HCT116 (cell line): ENCODE data around the gene SRGAP3. TPM values are rescaled to one million over a fixed set of nuclear protein-coding genes. Genes with fewer than 3 reads are reported as not detected.

Experiments
- ATAC-seq: fragments of 200-7000 bp; cut with Tn5 transposase; 2 replicates; pipeline ENCODE4 v1.9.1; 2020; ENCODE audit warnings: mild to moderate bottlenecking, moderate library complexity
- BruUV-seq: library from RNA; stranded (reverse); fragments of 400-500 nt; replicated peaks from 2 replicates; lab custom pipeline; 2021; lab: Mats Ljungman, UMichigan
- CTCF ChIA-PET: fragments of 300-600 bp; sonication (Branson Sonifier 250); formaldehyde crosslinking; loops from one replicate; lab custom pipeline; 2021; ENCODE audit warnings: antibody characterized with exemption; lab: Charles Lee
- POLR2A ChIA-PET: fragments of 300-600, 350-600 bp; sonication (Branson Sonifier 250); formaldehyde crosslinking; loops from one replicate; lab custom pipeline; 2021; ENCODE audit warnings: antibody characterized with exemption; lab: Charles Lee
- RAD21 ChIA-PET, 2 experiments: fragments of 300-600 bp; sonication (Branson Sonifier 250); formaldehyde crosslinking; loops; one replicate each; lab custom pipeline; 2023; ENCODE audit warnings: low total read pairs in 2 of 2; ENCODE audit not compliant: uncharacterized antibody in 2 of 2, unreplicated experiment in 2 of 2, low non-redundant PET in 1 of 2; lab: Charles Lee
- DNase-seq: peaks from one replicate; pipeline ENCODE4 v3.0.0-alpha.2; 2010; ENCODE audit warnings: low read depth, low spot score
- H2AFZ ChIP-seq: fragments of 200-600 bp; shearing (Covaris generic), sonication (generic); 2 replicates; pipeline ENCODE4 v1.6.1; 2017; ENCODE audit warnings: low read depth, mixed run types, mixed read lengths, antibody characterized with exemption, low read length; ENCODE audit not compliant: poor library complexity, severe bottlenecking
- H3K27ac ChIP-seq: 2 replicates; pipeline ENCODE4 v1.5.1; 2012; ENCODE audit warnings: low read depth, low read length
- H3K27me3 ChIP-seq: fragments of 200-600 bp; sonication (generic); 2 replicates; pipeline ENCODE4 v1.6.1; 2016; ENCODE audit warnings: mixed run types, low read length, mixed read lengths; ENCODE audit not compliant: insufficient read depth
- H3K36me3 ChIP-seq, 2 experiments: fragments of 200-500 bp in 1 of 2; fragments of 200-600 bp in 1 of 2; sonication (Bioruptor generic) in 1 of 2; sonication (generic) in 1 of 2; 2 replicates each; pipeline versions ENCODE4 v1.5.1 to v1.6.1; 2014 to 2016; ENCODE audit warnings: low read length in 2 of 2, inconsistent platforms in 1 of 2, mixed read lengths in 1 of 2, mixed run types in 1 of 2; ENCODE audit not compliant: insufficient read depth in 2 of 2, control insufficient read depth in 1 of 2
- H3K4me1 ChIP-seq, 2 experiments: fragments of 200-600 bp in 1 of 2; sonication (generic) in 1 of 2; 2 replicates each; pipeline versions ENCODE4 v1.5.1 to v1.6.1; 2012 to 2017; ENCODE audit warnings: low read length in 2 of 2, inconsistent platforms in 1 of 2, mild to moderate bottlenecking in 1 of 2, mixed read lengths in 1 of 2, mixed run types in 1 of 2, moderate library complexity in 1 of 2; ENCODE audit not compliant: insufficient read depth in 2 of 2, control insufficient read depth in 1 of 2
- H3K4me2 ChIP-seq: fragments of 200-600 bp; sonication (generic); 2 replicates; pipeline ENCODE4 v1.6.1; 2017; ENCODE audit warnings: mixed run types, low read length, mixed read lengths
- H3K4me3 ChIP-seq, 2 experiments: fragments of 200-600 bp in 1 of 2; sonication (generic) in 1 of 2; replicated peaks in 1 of 2; 2 replicates each; pipeline ENCODE4 v1.5.1; 2011 to 2016; ENCODE audit warnings: low read length in 2 of 2, control low read depth in 1 of 2, low read depth in 1 of 2, mild to moderate bottlenecking in 1 of 2, mixed read lengths in 1 of 2, mixed run types in 1 of 2
- H3K79me2 ChIP-seq: fragments of 200-600 bp; sonication (generic); 2 replicates; pipeline ENCODE4 v1.6.1; 2017; ENCODE audit warnings: mild to moderate bottlenecking, mixed run types, low read length, moderate library complexity, mixed read lengths; ENCODE audit not compliant: insufficient read depth
- H3K9ac ChIP-seq: fragments of 200-600 bp; sonication (generic); 2 replicates; pipeline ENCODE4 v1.6.1; 2016; ENCODE audit warnings: low read length, mixed read lengths
- H3K9me2 ChIP-seq: fragments of 200-600 bp; sonication (generic), shearing (Covaris generic); 2 replicates; pipeline ENCODE4 v1.6.1; 2017; ENCODE audit warnings: mixed run types, mild to moderate bottlenecking, moderate library complexity; ENCODE audit not compliant: insufficient read depth
- H3K9me3 ChIP-seq, 2 experiments: fragments of 200-500 bp in 1 of 2; fragments of 200-600 bp in 1 of 2; sonication (Bioruptor generic) in 1 of 2; sonication (generic) in 1 of 2; 2 replicates each; pipeline ENCODE4 v1.6.1; 2014 to 2017; ENCODE audit warnings: low read length in 2 of 2, mixed read lengths in 2 of 2, inconsistent platforms in 1 of 2, low read depth in 1 of 2, mild to moderate bottlenecking in 1 of 2, mixed run types in 1 of 2, moderate library complexity in 1 of 2; ENCODE audit not compliant: control insufficient read depth in 1 of 2, insufficient read depth in 1 of 2
- H4K20me1 ChIP-seq: fragments of 200-600 bp; sonication (generic), shearing (Covaris generic); 2 replicates; pipeline ENCODE4 v1.6.1; 2017; ENCODE audit warnings: mixed run types, mild to moderate bottlenecking, moderate library complexity; ENCODE audit not compliant: insufficient read depth
- CEBPB ChIP-seq: IDR thresholded peaks from 2 replicates; pipeline ENCODE4 v1.6.1; 2012; ENCODE audit warnings: low read depth
- CTCF ChIP-seq, 3 experiments: fragments of 200-600 bp in 1 of 3; sonication (generic) in 1 of 3; IDR thresholded peaks in 2 of 3; conservative IDR thresholded peaks in 1 of 3; 2 replicates each; pipeline ENCODE4 v1.5.1; 2012 to 2017; ENCODE audit warnings: low read depth in 2 of 3, low read length in 2 of 3, antibody characterized with exemption in 1 of 3, borderline replicate concordance in 1 of 3, control low read depth in 1 of 3, mild to moderate bottlenecking in 1 of 3, mixed read lengths in 1 of 3, mixed run types in 1 of 3, moderate library complexity in 1 of 3; ENCODE audit not compliant: insufficient read depth in 1 of 3
- EZH2 ChIP-seq: fragments of 200-600 bp; sonication (generic); IDR thresholded peaks from 2 replicates; pipeline ENCODE4 v1.6.1; 2017; ENCODE audit warnings: antibody characterized with exemption, mixed run types
- EZH2phosphoT487 ChIP-seq: fragments of 200-600 bp; IDR thresholded peaks from 2 replicates; pipeline ENCODE4 v1.6.1; 2018; ENCODE audit warnings: antibody characterized with exemption, borderline replicate concordance
- MAX ChIP-seq: IDR thresholded peaks from 2 replicates; pipeline ENCODE4 v1.6.1; 2012
- POLR2A ChIP-seq: IDR thresholded peaks from 2 replicates; pipeline ENCODE4 v1.7.0; 2011; ENCODE audit warnings: borderline replicate concordance; ENCODE audit not compliant: insufficient read depth, insufficient read length; ENCODE audit errors: extremely low read depth
- POLR2AphosphoS5 ChIP-seq: IDR thresholded peaks from 2 replicates; pipeline ENCODE4 v1.6.1; 2011; ENCODE audit warnings: mild to moderate bottlenecking, low read depth, low read length, moderate library complexity
- REST ChIP-seq: IDR thresholded peaks from 2 replicates; pipeline ENCODE4 v1.6.1; 2012; ENCODE audit warnings: low read depth
- SRF ChIP-seq: IDR thresholded peaks from 2 replicates; pipeline ENCODE4 v1.6.1; 2012; ENCODE audit warnings: low read depth
- TCF7L2 ChIP-seq: IDR thresholded peaks from 2 replicates; pipeline ENCODE4 v1.7.0; 2011; ENCODE audit warnings: borderline replicate concordance, inconsistent platforms; ENCODE audit not compliant: insufficient read depth, insufficient read length; ENCODE audit errors: extremely low read depth
- ZNF274 ChIP-seq: fragments of 200-500 bp; sonication (Bioruptor generic); IDR thresholded peaks from 2 replicates; pipeline ENCODE4 v1.6.1; 2014; ENCODE audit warnings: mild to moderate bottlenecking, low read depth, low read length, inconsistent platforms
- intact Hi-C: fragments of 100-400 bp; cut with micrococcal nuclease; formaldehyde crosslinking; loops from 2 replicates; pipeline ENCODE4 v1.10.0; 2022
- total RNA-seq: library from RNA; stranded (reverse); gene quantifications from one replicate; pipeline ENCODE4 v1.2.1, GENCODE V29; 2021; ENCODE audit not compliant: unreplicated experiment

SRGAP3 gene
- total RNA-seq, 1 experiment from 2014 or later, result 8.3 TPM

GRCh38 chr3:8954938-8955763, 294.3 kb downstream of the SRGAP3 start:
- Histone ChIP-seq H3K9me3 (no peaks in the 10 kb centered on the region), H2AFZ (no peak overlapping the region), H3K27ac (no peak overlapping the region), H3K4me2 (no peak overlapping the region), H3K9me2 (no peaks in the 10 kb centered on the region), H3K36me3 (peaks cover 5 to 11% of the 10 kb centered on the region in 2 experiments; a peak in 1 of 4 replicates), H3K79me2 (peaks cover 94% of the 10 kb centered on the region), H4K20me1 (peaks cover 2% of the 10 kb centered on the region; the same call in 1 of the 2 replicates), H3K9ac (no peak overlapping the region), H3K4me1 (no peaks in the 10 kb centered on the region), H3K27me3 (no peaks in the 10 kb centered on the region), H3K4me3 (no peak overlapping the region)
- ChIA-PET POLR2A (no interaction called here), RAD21 (no interaction called here), CTCF (no interaction called here)
- no peak for DNase-seq
- no TSS peak for BruUV-seq
- TF ChIP-seq POLR2AphosphoS5, result no peak
- no peak for TF ChIP-seq TCF7L2
- TF ChIP-seq CTCF (IDR thresholded peaks at IDR 0.05 in 2 of 3, conservative IDR thresholded peaks at IDR 0.05 in 1 of 3; ENCODE audit: borderline replicate concordance in 1 of 3, insufficient read depth in 1 of 3, low read depth in 2 of 3, low read length in 2 of 3), result no peak
- no peak for TF ChIP-seq ZNF274
- TF ChIP-seq MAX, result no peak
- TF ChIP-seq EZH2phosphoT487, result no peak
- TF ChIP-seq REST, result no peak
- no peak for TF ChIP-seq POLR2A
- no peak for TF ChIP-seq EZH2
- no peak for TF ChIP-seq SRF
- TF ChIP-seq CEBPB, result no peak
- 0 out of 2 replicates have a peak, but pooled peaks have one; percentile 25 for ATAC-seq
- intact Hi-C loops, result no loop called here
